ENCODE measurements around the gene KLHL2.
"Not testable (repeated sequence)": the region's sequence is repeated elsewhere in the genome, so short reads cannot be mapped to it uniquely, and the experiment has no call there.

KLHL2 gene

GRCh38 chr4:165207431-165208220 lies at the start of gene KLHL2:
TSS of gene KLHL2 (plus strand) at chr4:165207561. CDS start at chr4:165207877, 316 bp downstream.
- peak; percentile 25 to 44 for DNase-seq (ENCODE audit: low read depth in 2 of 2)

- no peak for DNase-seq (ENCODE audit: low read depth in 2 of 2)
Measured at GRCh38 chr4:165158762-165159161, 48.6 kb upstream of the KLHL2 start.

DNA sequence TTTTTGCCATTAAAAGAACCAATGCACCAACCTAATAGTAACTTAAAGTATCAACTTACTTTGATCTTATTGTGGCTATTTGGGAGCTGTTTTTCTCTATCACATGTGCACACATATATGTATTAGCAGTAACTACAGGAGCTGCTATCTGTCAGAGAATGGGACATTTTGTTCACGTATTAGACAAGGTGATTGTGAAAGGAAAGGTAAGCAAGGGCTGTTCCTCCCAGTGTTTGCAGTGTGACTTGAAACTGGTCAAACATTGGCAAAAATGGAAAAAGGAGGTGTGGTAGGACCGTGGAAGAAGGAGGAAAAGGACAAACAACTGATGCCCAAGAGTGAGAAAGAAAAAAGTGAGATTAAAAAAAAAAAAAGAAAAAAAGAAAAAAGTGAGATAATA lies 43.1 kb upstream of the KLHL2 start:
- DNase-seq (ENCODE audit: low read depth in 2 of 2), result no peak

DNA sequence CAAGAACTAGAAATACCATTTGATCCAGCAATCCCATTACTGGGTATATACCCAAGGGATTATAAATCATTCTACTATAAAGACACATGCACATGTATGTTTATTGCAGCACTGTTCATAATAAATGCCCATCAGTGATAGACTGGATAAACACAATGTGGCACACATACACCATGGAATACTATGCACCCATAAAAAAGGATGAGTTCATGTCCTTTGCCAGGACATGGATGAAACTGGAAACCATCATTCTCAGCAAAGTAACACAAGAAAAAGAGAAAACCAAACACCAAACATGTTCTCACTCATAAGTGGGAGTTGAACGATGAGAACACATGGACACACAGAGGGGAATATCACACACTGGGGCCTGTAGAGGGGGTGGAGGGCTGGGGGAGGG lies 40.5 kb upstream of the KLHL2 start:
- not testable (repeated sequence) for DNase-seq (ENCODE audit: low read depth in 2 of 2)

DNA sequence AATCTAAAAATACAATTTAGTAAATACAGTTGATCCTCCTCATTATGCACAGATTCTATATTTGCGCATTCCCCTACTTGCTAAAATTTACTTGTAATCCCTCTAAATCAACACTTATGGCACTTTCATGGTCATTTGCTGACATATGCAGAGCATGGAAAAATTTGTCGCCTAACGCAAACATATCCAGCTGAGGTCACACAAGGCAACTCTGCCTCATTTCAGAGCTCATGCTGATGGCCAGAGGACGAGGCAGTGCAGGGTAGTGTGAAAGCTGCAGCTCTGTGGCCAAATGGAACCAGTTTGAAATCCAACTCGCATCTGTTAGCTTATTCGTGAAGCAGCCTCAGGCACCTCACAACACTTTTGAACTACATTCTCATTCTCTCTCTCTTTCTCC lies 39.7 kb upstream of the KLHL2 start:
- DNase-seq (ENCODE audit: low read depth in 2 of 2), result no peak

- no peak for DNase-seq (ENCODE audit: low read depth in 2 of 2)
Measured at GRCh38 chr4:165170819-165171218, 36.5 kb upstream of the KLHL2 start.

DNA sequence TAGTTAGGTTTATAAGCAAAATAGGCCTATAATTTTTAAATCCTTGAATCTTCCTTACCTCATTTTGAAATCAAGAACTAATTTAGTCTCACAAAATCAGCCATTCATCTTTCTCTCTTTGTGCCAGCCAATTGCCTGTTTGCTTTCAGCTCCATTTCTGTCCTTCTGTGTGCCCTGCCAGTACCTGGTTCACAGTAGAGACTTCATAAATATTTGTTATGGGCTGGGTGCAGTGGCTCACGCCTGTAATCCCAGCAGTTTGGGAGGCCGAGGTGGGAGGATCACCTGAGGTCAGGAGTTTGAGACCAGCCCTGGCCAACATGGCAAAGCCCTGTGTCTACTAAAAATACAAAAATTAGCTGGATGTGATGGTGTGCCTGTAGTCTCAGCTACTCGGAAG lies 31.9 kb upstream of the KLHL2 start:
- DNase-seq (ENCODE audit: low read depth in 2 of 2), result not testable (repeated sequence)

DNA sequence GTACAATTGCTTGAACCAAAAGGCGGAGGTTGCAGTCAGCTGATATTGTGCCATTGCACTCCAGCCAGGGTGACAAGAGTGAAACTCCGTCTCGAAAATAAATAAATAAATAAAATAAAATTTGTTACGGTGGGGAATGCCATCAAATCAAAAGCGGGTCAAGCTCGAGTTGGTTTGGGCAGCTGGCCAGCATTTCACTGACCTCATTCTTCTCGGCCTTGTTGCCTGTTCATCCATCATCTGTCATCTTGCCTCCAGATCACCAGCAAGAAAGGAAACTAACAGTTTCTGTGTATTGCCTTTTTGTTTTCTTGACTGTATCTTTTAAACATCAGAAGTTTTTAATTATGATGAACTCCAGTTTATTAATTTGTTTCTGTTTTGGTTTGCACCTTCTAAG lies 31.5 kb upstream of the KLHL2 start:
- no peak for DNase-seq (ENCODE audit: low read depth in 2 of 2)

DNA sequence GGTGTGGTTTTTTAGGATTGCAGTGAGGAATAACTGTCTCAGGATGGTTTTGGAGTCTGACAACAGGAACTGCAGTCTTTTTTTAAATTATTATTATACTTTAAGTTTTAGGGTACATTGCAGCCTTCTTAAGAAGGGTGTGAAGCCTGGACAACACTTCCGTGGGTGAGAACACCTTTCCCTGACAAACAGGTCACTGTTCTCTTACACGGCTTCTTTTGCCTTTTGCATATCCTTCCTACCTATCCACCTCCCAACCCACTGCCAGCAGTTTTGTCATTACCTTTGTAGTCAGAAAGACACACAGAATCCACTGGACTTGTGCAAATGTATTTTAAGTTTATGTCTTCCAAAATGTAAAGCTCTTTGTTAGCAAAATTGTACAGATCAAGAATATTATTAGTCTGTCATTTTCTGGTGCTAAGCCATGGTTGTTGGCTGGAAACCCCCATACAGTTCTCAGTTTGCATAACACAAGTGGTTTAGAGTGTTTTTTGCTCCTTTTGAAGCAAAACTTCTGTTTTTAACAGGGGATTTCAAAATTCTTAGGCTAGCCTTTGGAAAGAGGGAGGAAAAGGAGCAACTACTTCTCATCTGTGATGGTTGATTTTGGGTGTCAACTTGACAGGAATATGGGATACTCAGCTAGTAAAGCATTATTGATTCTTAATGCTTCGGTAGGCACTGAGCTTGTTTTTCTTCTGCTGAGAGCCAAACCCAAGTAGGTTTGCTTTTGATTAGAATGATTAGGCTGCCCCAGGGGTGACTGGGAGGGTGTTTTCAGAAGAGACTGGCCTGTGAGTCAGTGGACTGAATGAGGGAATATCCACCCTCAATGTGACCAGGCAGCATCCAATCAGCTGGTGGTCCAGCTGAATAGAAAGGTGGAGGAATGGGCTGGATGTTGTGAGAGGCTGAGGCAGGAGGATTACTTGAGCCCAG lies 29.4 kb upstream of the KLHL2 start:
- no peak for DNase-seq (ENCODE audit: low read depth in 2 of 2)

DNA sequence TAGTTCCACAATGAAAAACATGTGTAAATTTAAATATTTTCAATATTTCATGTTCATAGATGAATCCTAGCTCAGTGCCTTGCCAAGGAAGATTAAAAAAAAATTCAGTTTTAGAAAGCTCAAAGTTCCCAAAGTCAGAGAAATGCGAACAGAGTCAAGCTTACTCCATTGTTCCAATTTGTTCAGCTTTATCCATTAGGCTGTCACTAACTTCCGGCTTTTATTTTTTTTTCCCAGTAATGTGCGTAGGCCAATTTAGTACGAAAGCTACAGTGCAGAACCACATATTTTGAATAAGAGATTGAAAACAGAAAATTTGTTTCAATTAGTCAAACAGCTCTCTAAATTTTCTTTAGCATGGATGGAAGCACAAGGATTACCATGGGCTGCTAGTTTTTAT lies 23.1 kb upstream of the KLHL2 start:
- no peak for DNase-seq (ENCODE audit: low read depth in 2 of 2)

DNA sequence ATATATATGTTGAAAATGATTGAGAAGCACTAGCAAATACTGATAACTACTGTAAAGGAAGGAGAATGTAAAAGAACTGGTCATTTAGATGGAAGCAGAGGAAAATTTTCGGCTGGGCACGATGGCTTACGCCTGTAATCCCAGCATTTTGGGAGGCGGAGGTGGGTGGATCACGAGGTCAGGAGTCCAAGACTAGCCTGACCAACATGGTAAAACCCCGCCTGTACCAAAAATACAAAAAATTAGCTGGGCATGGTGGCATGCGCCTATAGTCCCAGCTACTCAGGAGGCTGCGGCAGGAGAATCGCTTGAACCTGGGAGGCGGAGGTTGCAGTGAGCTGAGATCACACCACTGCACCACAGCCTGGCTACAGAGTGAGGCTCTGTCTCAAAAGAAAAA lies 22.4 kb upstream of the KLHL2 start:
- DNase-seq (ENCODE audit: low read depth in 2 of 2), result not testable (repeated sequence)

GRCh38 chr4:165185448-165185847 lies 21.9 kb upstream of the KLHL2 start:
- no peak for DNase-seq (ENCODE audit: low read depth in 2 of 2)

DNA sequence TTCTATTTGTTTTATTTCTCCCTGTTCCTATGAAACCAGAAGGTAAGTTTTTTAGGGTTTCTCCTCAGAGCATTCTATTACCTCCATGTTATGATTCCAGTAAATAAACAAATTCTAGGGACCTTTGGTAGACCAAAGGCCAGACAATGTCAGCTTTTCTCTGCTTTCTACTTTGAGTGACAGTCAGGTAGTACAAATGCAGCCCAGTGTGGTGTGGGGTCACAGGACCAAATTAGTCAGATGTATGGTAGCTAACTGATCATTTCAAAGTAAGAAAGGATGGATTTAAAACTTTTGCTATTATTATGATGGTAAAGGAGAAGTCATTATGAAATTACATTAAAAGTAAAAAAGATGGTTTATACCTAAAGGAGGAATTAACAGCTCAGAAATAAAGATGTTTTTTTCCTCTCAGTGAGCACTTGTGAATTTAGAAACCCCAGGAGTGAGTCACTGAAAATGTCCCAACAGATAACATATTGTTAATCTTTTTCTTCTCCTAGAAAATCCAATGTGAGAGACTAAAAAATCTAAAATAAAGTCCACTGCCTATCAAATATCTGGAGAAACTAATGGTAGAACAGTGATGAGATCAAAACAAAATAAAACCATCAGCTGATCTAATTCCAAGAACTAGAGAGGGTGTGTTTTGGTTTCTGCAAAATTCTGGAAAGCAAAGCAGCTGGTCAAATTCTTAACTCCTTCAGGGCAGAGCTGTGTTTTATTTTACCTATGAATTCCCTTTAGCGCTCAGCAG lies 16.6 kb upstream of the KLHL2 start:
- DNase-seq (ENCODE audit: low read depth in 2 of 2), result no peak

DNA sequence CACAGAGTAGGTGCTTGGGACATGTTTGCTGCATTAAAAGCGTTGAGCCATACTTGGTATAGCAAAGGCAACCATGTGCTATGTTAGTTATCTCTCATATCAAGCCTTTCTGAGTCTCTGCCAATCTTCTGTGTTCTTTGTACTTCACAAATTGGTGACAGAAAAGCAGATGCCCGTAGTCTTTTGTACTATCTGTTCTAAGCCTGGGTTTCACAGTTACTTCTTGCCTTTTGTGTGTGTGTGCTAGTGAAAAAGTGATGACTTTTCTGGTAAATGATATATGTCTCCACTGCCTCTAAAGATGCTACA lies 16.1 kb upstream of the KLHL2 start:
- DNase-seq (ENCODE audit: low read depth in 2 of 2), result no peak

DNA sequence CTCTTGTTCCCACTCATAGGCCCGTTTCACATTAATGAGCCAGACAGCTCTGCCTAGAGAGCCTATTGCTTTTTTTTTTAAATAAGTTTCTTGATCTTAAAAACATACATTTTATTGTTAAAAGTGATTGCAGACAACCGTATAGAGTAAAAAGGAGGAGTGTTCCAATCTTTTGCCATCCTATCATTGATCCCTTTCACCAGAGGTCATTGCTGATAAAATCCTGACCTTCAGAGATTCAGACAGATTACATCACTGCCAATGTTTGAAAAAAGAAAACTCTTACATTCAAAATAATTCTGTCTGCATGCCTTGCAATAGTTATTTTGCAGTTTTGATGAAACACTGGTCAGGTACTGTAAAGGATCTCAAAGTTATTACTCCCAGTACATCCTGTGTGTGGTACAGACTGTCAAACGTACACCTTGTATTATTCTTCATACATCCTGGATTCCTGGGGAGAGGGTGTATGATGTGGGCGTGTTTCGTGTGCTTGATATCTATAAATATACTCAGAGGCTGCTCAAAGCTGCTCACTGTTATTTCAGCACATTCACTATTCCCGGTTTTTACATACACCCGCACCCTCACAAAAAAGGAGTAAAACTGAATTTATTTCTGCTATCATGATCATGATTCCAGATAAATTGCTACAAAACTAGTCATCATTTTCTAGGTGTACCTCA lies 15.4 kb upstream of the KLHL2 start:
- no peak for DNase-seq (ENCODE audit: low read depth in 2 of 2)

DNA sequence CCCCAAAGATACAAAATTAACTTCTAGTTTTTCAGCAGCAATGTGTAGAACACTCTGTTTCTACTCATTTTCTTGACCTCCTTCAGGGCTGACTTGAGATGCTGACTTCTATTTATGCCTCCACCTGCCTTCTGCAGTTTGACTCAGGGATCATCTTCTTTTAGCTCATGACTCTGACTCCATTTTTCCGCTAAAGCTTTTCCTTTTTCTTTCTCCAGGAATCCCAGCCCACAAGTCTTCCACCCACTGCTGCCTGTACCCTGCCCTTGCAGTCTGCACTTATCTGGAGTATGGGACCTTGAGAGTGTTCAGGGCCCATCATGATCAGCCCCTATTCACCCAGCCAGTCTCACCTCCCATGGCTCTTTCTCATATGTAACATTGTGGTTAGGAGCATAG lies 14.9 kb upstream of the KLHL2 start:
- no peak for DNase-seq (ENCODE audit: low read depth in 2 of 2)

DNA sequence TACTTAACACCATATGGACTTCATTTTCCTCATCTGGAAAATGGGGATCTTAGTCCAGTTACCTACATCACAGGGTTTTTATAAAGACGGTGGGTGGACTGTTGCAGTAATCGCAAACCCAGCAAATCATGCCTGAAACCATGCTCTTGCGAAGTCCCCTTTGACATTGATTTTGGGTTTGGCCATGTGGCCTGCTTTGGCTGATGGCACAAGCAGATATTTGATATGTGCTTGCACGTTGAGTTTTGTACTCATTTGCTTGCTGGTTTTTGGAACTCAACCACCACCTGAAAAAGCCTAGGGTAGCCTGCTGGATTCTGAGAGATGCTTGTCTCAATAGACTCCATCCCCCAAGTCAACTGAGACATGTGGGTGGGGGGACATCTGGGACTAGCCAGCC lies 14.4 kb upstream of the KLHL2 start:
- DNase-seq (ENCODE audit: low read depth in 2 of 2), result no peak

GRCh38 chr4:165194368-165194767 lies 13.0 kb upstream of the KLHL2 start:
- no peak for DNase-seq (ENCODE audit: low read depth in 2 of 2)

GRCh38 chr4:165198329-165198728 lies 9.0 kb upstream of the KLHL2 start:
- DNase-seq (ENCODE audit: low read depth in 2 of 2), result no peak

DNA sequence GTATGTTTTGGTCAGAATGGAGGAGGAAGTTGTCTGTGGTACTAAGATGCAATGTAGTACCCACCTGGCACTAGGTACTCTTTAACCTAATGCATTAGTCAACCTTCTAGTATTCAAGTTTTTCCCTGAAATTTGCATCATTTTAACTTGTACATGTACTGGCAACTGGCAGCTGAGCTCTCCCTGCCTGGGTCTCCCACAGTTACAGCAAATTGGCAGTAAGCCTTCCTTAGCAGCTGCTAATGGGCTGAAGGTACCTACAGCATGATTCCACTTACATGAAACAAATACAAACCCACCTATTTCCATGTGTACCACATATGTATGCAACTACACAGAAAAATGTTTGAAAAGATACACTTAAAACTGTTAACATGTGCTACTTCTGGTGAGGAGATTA lies 8.1 kb upstream of the KLHL2 start:
- no peak for DNase-seq (ENCODE audit: low read depth in 2 of 2)

- no peak for DNase-seq (ENCODE audit: low read depth in 2 of 2)
Measured at GRCh38 chr4:165199722-165200121, 7.6 kb upstream of the KLHL2 start.

DNA sequence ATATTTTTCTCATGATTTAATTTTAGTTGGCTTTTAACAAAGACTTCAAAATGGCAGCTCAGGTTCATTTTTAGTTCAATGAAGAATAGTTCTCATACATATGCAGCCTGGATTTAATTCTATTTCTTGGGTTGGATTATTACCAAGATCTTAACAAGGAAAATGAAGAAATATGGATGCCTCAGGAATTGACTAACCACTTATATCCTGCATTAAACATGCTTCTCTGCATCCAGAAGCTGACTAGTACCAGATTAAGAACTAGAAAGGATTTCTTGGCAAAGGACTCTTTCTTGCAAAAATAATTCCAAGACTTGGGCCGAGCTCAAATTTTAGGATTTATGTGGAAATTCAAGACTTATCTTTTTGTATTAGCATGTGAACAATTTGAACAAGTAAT lies 5.6 kb upstream of the KLHL2 start:
- DNase-seq (ENCODE audit: low read depth in 2 of 2), result no peak
